COR-L47 (cell line): ENCODE results near the gene PIK3CG.
"Not testable (repeated sequence)": the region's sequence is repeated elsewhere in the genome, so short reads cannot be mapped to it uniquely, and the experiment has no call there.

ENCODE experiments used
- DNase-seq: peaks from one replicate; lab custom pipeline; 2025; lab: John Stamatoyannopoulos, UW

Gene PIK3CG

GRCh38 chr7:106865130-106866041 is at the start of gene PIK3CG:
TSS of gene PIK3CG (plus strand) at chr7:106865282. CDS start at chr7:106867562, 2,280 bp downstream.
- no peak for DNase-seq

- no peak for DNase-seq
These were observed 48.0 kb upstream of the PIK3CG start for GRCh38 chr7:106817098-106817497.

DNA sequence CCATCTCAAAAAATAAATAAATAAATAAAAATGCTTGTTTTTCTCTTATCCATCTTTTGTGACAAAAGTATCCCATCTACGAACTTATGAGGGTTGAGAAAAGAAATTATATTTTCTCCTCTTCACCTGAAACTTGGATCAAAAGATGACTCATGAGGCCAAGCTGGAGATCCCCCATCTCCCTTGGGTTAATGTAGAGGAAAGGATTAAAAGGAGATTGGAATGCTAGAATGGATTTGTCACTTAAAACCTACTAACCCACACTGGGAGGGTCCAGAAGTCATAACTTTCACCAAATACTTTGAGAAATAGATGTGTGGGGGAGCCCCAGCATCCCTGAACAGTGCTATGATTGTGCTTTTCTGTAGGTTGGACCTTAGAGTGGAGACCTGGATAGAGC is 46.3 kb upstream of the PIK3CG start:
- DNase-seq: no peak

GRCh38 chr7:106819546-106819945 is 45.5 kb upstream of the PIK3CG start:
- no peak for DNase-seq

- no peak for DNase-seq
These were observed 44.5 kb upstream of the PIK3CG start for GRCh38 chr7:106820321-106821217.

DNA sequence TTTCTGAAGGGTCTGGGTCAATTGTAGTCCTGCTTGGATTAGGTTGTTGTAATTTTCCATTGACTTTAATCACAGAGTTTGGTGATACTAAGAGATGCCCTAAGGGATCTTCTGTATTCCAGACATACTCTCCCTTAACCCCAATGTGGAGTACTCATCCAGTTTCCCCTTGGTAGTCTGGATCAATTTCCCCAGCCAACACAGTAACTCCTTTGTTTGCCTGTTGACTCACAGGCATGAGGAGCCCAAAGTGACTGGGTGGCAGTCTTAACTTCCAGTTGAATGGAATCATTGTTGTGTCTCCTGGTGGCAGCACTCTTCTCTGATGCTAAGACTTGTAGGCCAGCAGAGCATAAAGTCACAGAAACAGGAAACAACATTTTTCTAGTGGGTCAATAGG is 41.5 kb upstream of the PIK3CG start:
- no peak for DNase-seq

- DNase-seq: no peak
These were observed 40.6 kb upstream of the PIK3CG start for GRCh38 chr7:106824458-106824857.

GRCh38 chr7:106827626-106828025 is 37.5 kb upstream of the PIK3CG start:
- DNase-seq: no peak

DNA sequence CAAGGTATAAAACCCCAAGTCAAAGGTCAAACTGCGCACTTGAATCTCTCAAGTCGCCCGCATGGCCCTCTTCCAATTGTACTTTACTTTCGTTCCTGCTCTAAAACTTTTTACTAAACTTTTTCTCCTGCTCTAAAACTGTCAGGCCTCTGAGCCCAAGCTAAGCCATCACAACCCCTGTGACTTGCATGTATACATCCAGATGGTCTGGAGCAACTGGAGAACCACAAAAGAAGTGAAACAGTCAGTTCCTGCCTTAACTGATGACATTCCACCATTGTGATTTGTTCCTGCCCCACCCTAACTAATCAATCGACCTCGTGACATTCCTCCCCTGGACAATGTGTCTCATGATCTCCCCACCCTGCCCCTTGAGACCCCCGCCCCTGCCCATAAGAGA is 35.6 kb upstream of the PIK3CG start:
- no peak for DNase-seq

DNA sequence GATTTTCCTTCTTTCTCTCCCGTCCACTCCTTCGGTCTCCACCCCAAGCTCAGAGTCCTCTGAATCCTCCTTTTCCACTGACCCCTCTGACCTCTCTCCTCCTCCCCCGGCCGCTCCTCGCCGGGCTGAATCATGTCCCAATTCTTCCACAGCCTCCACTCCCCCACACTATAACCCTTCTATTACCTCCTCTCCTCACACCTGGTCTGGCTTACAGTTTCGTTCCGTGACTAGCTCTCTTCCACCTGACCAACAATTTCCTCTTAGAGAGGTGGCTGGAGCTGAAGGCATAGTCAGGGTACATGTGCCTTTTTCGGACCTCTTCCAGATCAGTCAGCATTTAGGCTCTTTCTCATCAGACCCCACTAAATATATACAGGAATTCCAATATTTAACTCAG is 34.2 kb upstream of the PIK3CG start:
- DNase-seq: not testable (repeated sequence)

DNA sequence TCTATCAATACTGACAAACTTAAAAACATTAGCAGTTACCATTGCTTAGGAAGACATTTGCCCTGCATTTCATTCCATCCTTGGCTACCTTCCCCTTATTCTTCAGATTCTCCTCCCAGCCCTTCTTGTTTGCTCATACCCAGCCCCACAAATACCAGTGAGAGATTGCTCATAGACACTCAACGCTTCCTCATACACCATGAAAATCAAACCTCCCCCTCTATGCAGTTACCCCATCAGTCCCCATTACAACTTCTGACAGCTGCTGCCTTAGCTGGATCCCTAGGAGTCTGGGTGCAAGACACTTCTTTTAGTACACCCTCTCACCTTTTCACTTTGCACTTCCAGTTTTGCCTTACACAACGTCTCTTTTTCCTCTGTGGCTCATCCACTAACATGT is 28.3 kb upstream of the PIK3CG start:
- DNase-seq: no peak

- no peak for DNase-seq
These were observed 25.6 kb upstream of the PIK3CG start for GRCh38 chr7:106839511-106839910.

- DNase-seq: no peak
These were observed 24.7 kb upstream of the PIK3CG start for GRCh38 chr7:106840342-106840741.

GRCh38 chr7:106841896-106842390 is 23.1 kb upstream of the PIK3CG start:
- DNase-seq: peak; percentile 85

GRCh38 chr7:106844279-106844997 is 20.6 kb upstream of the PIK3CG start:
- DNase-seq: no peak

DNA sequence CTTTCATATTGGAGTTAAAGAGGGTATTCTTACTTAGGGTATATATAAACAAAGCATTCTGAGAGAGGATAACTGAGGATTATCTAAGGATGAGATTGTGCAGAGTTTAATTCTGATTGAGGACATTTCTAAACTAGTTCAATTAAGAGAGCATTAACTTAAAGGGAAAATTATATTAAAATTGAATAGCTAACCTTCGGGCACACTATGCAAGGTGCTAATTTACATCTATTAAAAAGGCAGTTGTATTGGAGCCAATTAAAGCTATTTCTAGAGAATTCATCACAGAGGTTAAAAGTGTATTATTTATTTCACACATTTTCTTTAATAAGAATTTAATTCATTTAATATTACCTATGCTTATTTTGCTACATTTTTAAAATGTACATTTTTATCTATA is 17.0 kb upstream of the PIK3CG start:
- DNase-seq: no peak

GRCh38 chr7:106848851-106849442 is 16.1 kb upstream of the PIK3CG start:
- no peak for DNase-seq

DNA sequence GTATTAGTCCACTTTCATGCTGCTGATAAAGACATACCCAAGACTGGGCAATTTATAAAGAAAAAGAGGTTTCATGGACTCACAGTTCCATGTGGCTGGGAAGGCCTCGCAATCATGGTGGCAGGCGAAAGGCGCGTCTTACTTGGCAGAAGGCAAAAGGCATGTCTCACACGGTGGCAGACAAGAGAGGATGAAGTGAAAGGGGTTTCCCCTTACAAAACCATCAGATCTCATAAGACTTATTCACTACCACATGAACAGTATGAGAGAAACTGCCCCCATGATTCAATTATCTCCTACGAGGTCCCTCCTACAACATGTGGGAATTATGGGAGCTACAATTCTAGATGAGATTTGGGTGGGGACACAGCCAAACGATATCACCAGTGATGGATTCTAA is 13.4 kb upstream of the PIK3CG start:
- DNase-seq: not testable (repeated sequence)

DNA sequence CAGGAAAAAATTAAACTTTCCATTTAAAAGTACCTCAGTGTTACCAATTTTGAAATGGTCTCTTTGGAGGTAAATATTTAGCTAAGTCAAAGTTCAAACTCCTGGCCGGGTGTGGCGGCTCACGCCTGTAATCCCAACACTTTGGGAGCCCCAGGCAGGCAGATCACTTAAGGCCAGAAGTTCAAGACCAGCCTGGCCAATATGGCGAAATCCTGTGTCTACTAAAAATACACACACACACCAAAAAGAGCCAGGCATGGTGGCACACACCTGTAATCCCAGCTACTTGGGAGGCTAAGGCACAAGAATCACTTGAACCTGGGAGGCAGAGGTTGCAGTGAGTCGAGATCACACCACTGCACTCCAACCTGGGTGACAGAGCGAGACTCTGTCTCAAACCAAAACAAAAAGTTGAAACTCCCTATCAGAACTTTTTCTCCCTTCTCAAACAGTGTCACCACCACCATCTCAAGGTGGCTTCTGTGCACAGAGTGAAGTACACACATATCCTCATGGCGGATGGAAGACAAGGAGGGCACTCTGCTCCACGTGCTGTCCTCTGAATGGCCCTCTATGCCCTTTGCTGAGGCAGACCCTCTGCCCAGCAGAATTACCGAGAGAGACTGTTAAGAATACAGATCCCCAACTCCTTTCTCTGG is 11.7 kb upstream of the PIK3CG start:
- no peak for DNase-seq

- DNase-seq: no peak
These were observed 9.4 kb upstream of the PIK3CG start for GRCh38 chr7:106855540-106856132.
